B cell (primary cell): ENCODE results near the gene MLLT10. TPM values are rescaled to one million over a fixed set of nuclear protein-coding genes. Genes with fewer than 3 reads are reported as not detected.

ENCODE experiments used
- ATAC-seq: fragments of 200-7000 bp; cut with Tn5 transposase; one replicate; pipeline ENCODE4 v1.10.0; 2021; ENCODE audit warnings: low read depth, mild to moderate bottlenecking, moderate number of reproducible peaks, moderate library complexity
- CTCF ChIA-PET: fragments of 350-600 bp; sonication (Branson Sonifier 250); formaldehyde crosslinking; loops from one replicate; lab custom pipeline; 2021; ENCODE audit warnings: antibody characterized with exemption, inconsistent platforms; lab: Charles Lee
- POLR2A ChIA-PET: fragments of 350-600 bp; sonication (Branson Sonifier 250); formaldehyde crosslinking; loops from one replicate; lab custom pipeline; 2021; ENCODE audit warnings: antibody characterized with exemption; lab: Charles Lee
- DNase-seq: peaks from one replicate; pipeline ENCODE4 v3.0.0; 2013
- H2AFZ ChIP-seq: 2 replicates; pipeline ENCODE4 v1.6.1; 2012; ENCODE audit warnings: mild to moderate bottlenecking, low read depth, low read length; ENCODE audit not compliant: insufficient read depth, poor library complexity, severe bottlenecking
- H3K27ac ChIP-seq, 2 donors: 1 replicate in 1 of 2; 2 replicates in 1 of 2; pipeline ENCODE4 v1.5.1; 2012 to 2013; ENCODE audit warnings: low read length in 2 of 2, mild to moderate bottlenecking in 2 of 2, moderate library complexity in 1 of 2
- H3K27me3 ChIP-seq, 4 experiments: fragments of 200-600 bp in 1 of 4; sonication (generic) in 1 of 4; replicated peaks in 1 of 4; 1 replicate in 2 of 4; 2 replicates in 2 of 4; pipeline versions ENCODE4 v1.6.1 to v1.7.0; 2013 to 2016; ENCODE audit warnings: low read length in 3 of 4, mild to moderate bottlenecking in 2 of 4, mixed read lengths in 1 of 4, moderate library complexity in 1 of 4; ENCODE audit not compliant: insufficient read depth in 4 of 4, control insufficient read depth in 3 of 4; ENCODE audit errors: control extremely low read depth in 1 of 4
- H3K36me3 ChIP-seq, 2 experiments: replicated peaks in 1 of 2; 1 replicate in 1 of 2; 2 replicates in 1 of 2; pipeline versions ENCODE4 v1.6.1 to v1.7.1; 2013; ENCODE audit warnings: low read length in 1 of 2; ENCODE audit not compliant: insufficient read depth in 2 of 2, control insufficient read depth in 1 of 2; ENCODE audit errors: control extremely low read depth in 1 of 2, extremely low read depth in 1 of 2
- H3K4me1 ChIP-seq, 2 donors: fragments of 200-600 bp in 1 of 2; sonication (generic) in 1 of 2; 1 replicate in 1 of 2; 2 replicates in 1 of 2; pipeline versions ENCODE4 v1.5.1 to v1.6.1; 2013 to 2017; ENCODE audit warnings: low read length in 2 of 2; ENCODE audit not compliant: control insufficient read depth in 2 of 2, insufficient read depth in 2 of 2
- H3K4me2 ChIP-seq: replicated peaks from 2 replicates; pipeline ENCODE3; 2012; ENCODE audit warnings: mild to moderate bottlenecking, low read depth, low read length; ENCODE audit not compliant: poor library complexity, severe bottlenecking
- H3K4me3 ChIP-seq, 5 experiments: fragments of 200-600 bp in 1 of 5; sonication (generic) in 1 of 5; 1 replicate in 3 of 5; 2 replicates in 2 of 5; pipeline versions ENCODE4 v1.5.1 to v1.7.0; 2011 to 2016; ENCODE audit warnings: low read length in 4 of 5, mild to moderate bottlenecking in 4 of 5, low read depth in 2 of 5, control low read depth in 1 of 5, moderate library complexity in 1 of 5; ENCODE audit not compliant: insufficient read depth in 1 of 5; ENCODE audit errors: control extremely low read depth in 1 of 5, extremely low read depth in 1 of 5
- H3K79me2 ChIP-seq: fragments of 200-600 bp; sonication (generic); one replicate; pipeline ENCODE4 v1.6.0; 2016; ENCODE audit warnings: low read length; ENCODE audit not compliant: control insufficient read depth, insufficient read depth
- H3K9ac ChIP-seq: fragments of 200-600 bp; sonication (generic); 2 replicates; pipeline ENCODE4 v1.6.1; 2017; ENCODE audit warnings: mild to moderate bottlenecking, low read length, moderate library complexity
- H3K9me3 ChIP-seq, 3 donors: one replicate each; pipeline versions ENCODE4 v1.6.1 to v1.7.1; 2013; ENCODE audit warnings: low read length in 2 of 3; ENCODE audit not compliant: control insufficient read depth in 2 of 3, insufficient read depth in 1 of 3; ENCODE audit errors: control extremely low read depth in 1 of 3
- H4K20me1 ChIP-seq: 2 replicates; pipeline ENCODE4 v1.6.0; 2012; ENCODE audit warnings: mild to moderate bottlenecking, low read length; ENCODE audit not compliant: insufficient read depth, control insufficient read depth, poor library complexity, severe bottlenecking
- H3K27ac Mint-ChIP-seq: one replicate; pipeline ENCODE4 v1.8.0; 2021; ENCODE audit warnings: mixed read lengths
- H3K27me3 Mint-ChIP-seq: one replicate; pipeline ENCODE4 v1.8.0; 2021; ENCODE audit warnings: mixed read lengths
- H3K4me1 Mint-ChIP-seq: one replicate; pipeline ENCODE4 v1.8.0; 2021; ENCODE audit warnings: mixed read lengths
- H3K4me3 Mint-ChIP-seq: one replicate; pipeline ENCODE4 v1.8.0; 2021; ENCODE audit warnings: mixed read lengths
- H3K9me3 Mint-ChIP-seq: one replicate; pipeline ENCODE4 v1.8.0; 2022; ENCODE audit warnings: mixed read lengths; ENCODE audit not compliant: insufficient read depth
- CTCF ChIP-seq: fragments of 200-600 bp; IDR thresholded peaks from one replicate; pipeline ENCODE4 v1.8.0; 2022; ENCODE audit warnings: antibody characterized with exemption, mild to moderate bottlenecking
- EZH2 ChIP-seq: IDR thresholded peaks from 2 replicates; pipeline ENCODE4 v1.6.1; 2012; ENCODE audit warnings: borderline replicate concordance, low read depth, mild to moderate bottlenecking, moderate library complexity, low read length; ENCODE audit not compliant: insufficient read depth, poor library complexity, severe bottlenecking
- WGBS: methylation state at CpG from one replicate; pipeline ENCODE4 v1.1.5; 2013; ENCODE audit warnings: missing lambda C conversion rate; ENCODE audit not compliant: insufficient coverage; 5-methylcytosine and 5-hydroxymethylcytosine counted together
- intact Hi-C: fragments of 100-400 bp; cut with micrococcal nuclease; formaldehyde crosslinking; loops from one replicate; pipeline ENCODE4 v1.10.0; 2022
- polyA plus RNA-seq: library from polyadenylated mRNA; depleted of rRNA; stranded (reverse); fragments of >200 nt; gene quantifications from 2 replicates; pipeline ENCODE4 v1.2.3, GENCODE V29; 2012
- total RNA-seq, 2 donors: library from RNA; stranded (reverse); fragments of 120-200 nt in 1 of 2; gene quantifications; 1 replicate in 1 of 2; 2 replicates in 1 of 2; pipeline versions ENCODE4 v1.2.3 to v1.2.4, GENCODE V29; 2013 to 2022

MLLT10 gene
- total and polyA plus RNA-seq, 2 donors (not counting 1 experiment from before 2014, with no cell fraction given), result 21.7 to 70.5 TPM

GRCh38 chr10:21681156-21681555 lies 147.1 kb downstream of the MLLT10 start:
- Mint-ChIP-seq H3K27me3 (no peaks in the 10 kb centered on the region), H3K4me3 (no peak overlapping the region), H3K27ac (no peak overlapping the region), H3K9me3 (no peaks in the 10 kb centered on the region), H3K4me1 (no peaks in the 10 kb centered on the region)
- intact Hi-C loops, result no loop called here
- H3K4me2 ChIP-seq, result no peak overlapping the region
- H3K9me3 ChIP-seq, result no peaks in the 10 kb centered on the region
- no peak overlapping the region for H3K9ac ChIP-seq
- H3K79me2 ChIP-seq, result peaks cover 3% of the 10 kb centered on the region
- 86% methylated on average over 2 of the region's 3 CpGs for WGBS
- H4K20me1 ChIP-seq, result no peaks in the 10 kb centered on the region
- ChIA-PET CTCF (interaction anchor here (0.6 kb wide), 1 partner anchor 203 kb away, joined by 5 read pairs; no protein-coding TSS in a partner anchor), POLR2A (no interaction called here)
- H3K4me3 ChIP-seq, result no peak overlapping the region
- DNase-seq (no peak), ATAC-seq (no peak)
- TF ChIP-seq EZH2 (no peak), CTCF (no peak)
- no peak overlapping the region for H3K27ac ChIP-seq
- H3K4me1 ChIP-seq, result no peaks in the 10 kb centered on the region
- no peaks in the 10 kb centered on the region for H3K27me3 ChIP-seq
- H3K36me3 ChIP-seq, result peaks cover 0 to 3% of the 10 kb centered on the region in 2 experiments
- no peak overlapping the region for H2AFZ ChIP-seq

GRCh38 chr10:21687266-21688008 lies 153.4 kb downstream of the MLLT10 start:
- Mint-ChIP-seq H3K4me1 (no peaks in the 10 kb centered on the region), H3K27me3 (no peaks in the 10 kb centered on the region), H3K9me3 (no peaks in the 10 kb centered on the region), H3K27ac (no peak overlapping the region), H3K4me3 (no peak overlapping the region)
- Histone ChIP-seq H3K36me3 (peaks cover 0 to 17% of the 10 kb centered on the region in 2 experiments), H3K9me3 (no peaks in the 10 kb centered on the region), H3K4me3 (no peak overlapping the region), H3K27ac (no peak overlapping the region), H2AFZ (no peak overlapping the region), H3K9ac (no peak overlapping the region), H4K20me1 (no peaks in the 10 kb centered on the region), H3K4me2 (no peak overlapping the region), H3K4me1 (no peaks in the 10 kb centered on the region), H3K79me2 (no peaks in the 10 kb centered on the region), H3K27me3 (no peaks in the 10 kb centered on the region)
- no peak for ATAC-seq
- ChIA-PET CTCF (no interaction called here), POLR2A (no interaction called here)
- TF ChIP-seq EZH2, result no peak
- no peak for TF ChIP-seq CTCF
- no peak for DNase-seq
- 100% methylated on average over 3 of the region's 3 CpGs for WGBS
- intact Hi-C loops, result no loop called here
